Lung (tissue), 12 donors: Measurements from ENCODE around the gene CIAO3. TPM values are rescaled to one million over a fixed set of nuclear protein-coding genes. Genes with fewer than 3 reads are reported as not detected.

ENCODE experiments used
- ATAC-seq: fragments of 200-7000 bp; cut with Tn5 transposase; one replicate; pipeline ENCODE4 v1.9.1; 2020; ENCODE audit warnings: moderate number of reproducible peaks; ENCODE audit not compliant: insufficient read depth, low FRiP score
- DNase-seq, 3 donors: peaks; one replicate each; pipeline ENCODE4 v3.0.0-alpha.2; 2013 to 2017
- H3K27ac ChIP-seq, 2 donors: one replicate each; pipeline ENCODE4 v1.5.1; 2013; ENCODE audit warnings: mild to moderate bottlenecking in 2 of 2, moderate library complexity in 2 of 2, control low read depth in 1 of 2, inconsistent platforms in 1 of 2, low read depth in 1 of 2, low read length in 1 of 2
- H3K27me3 ChIP-seq, 3 donors: one replicate each; pipeline ENCODE4 v1.5.1; 2013; ENCODE audit warnings: low read length in 2 of 3; ENCODE audit not compliant: control insufficient read depth in 3 of 3, insufficient read depth in 3 of 3
- H3K36me3 ChIP-seq, 4 donors: one replicate each; pipeline ENCODE4 v1.5.1; 2013; ENCODE audit warnings: low read length in 4 of 4, mild to moderate bottlenecking in 1 of 4, moderate library complexity in 1 of 4; ENCODE audit not compliant: control insufficient read depth in 4 of 4, insufficient read depth in 4 of 4
- H3K4me1 ChIP-seq, 5 donors: one replicate each; pipeline ENCODE4 v1.5.1; 2013; ENCODE audit warnings: low read length in 5 of 5, mild to moderate bottlenecking in 2 of 5, moderate library complexity in 1 of 5; ENCODE audit not compliant: control insufficient read depth in 5 of 5, insufficient read depth in 5 of 5
- H3K4me3 ChIP-seq: one replicate; pipeline ENCODE4 v1.5.1; 2013; ENCODE audit warnings: mild to moderate bottlenecking, control low read depth, moderate library complexity
- H3K9ac ChIP-seq, 2 donors: one replicate each; pipeline ENCODE4 v1.5.1; 2013; ENCODE audit warnings: low read length in 2 of 2, control low read depth in 1 of 2; ENCODE audit not compliant: insufficient read depth in 1 of 2
- H3K9me3 ChIP-seq, 4 donors: one replicate each; pipeline ENCODE4 v1.5.1; 2013; ENCODE audit warnings: low read length in 3 of 4, mild to moderate bottlenecking in 1 of 4, moderate library complexity in 1 of 4; ENCODE audit not compliant: control insufficient read depth in 4 of 4, insufficient read depth in 3 of 4
- WGBS, 2 donors: extraction: QIAGEN DNeasy Blood & Tissue Kit; methylation state at CpG; one replicate each; pipeline ENCODE4 v1.1.7; 2013; 5-methylcytosine and 5-hydroxymethylcytosine counted together
- polyA plus RNA-seq, 2 donors: library from polyadenylated mRNA; stranded (reverse); fragments of 200-250 nt; gene quantifications; one replicate each; pipeline ENCODE4 v1.2.1, GENCODE V29; 2013
- total RNA-seq, 2 donors: library from RNA; depleted of rRNA in 1 of 2; stranded (reverse); fragments of >200 nt in 1 of 2; gene quantifications; one replicate each; pipeline ENCODE4 v1.2.1, GENCODE V29; 2014 to 2021
- TF ChIP-seq, protein P1 (sequence below): IDR thresholded peaks from 2 replicates; pipeline ENCODE4 v1.5.1; 2012; ENCODE audit warnings: mild to moderate bottlenecking; ENCODE audit errors: control extremely low read depth, extremely low read depth
- donor health status: control.
- donor health status: control.
- donor health status: Bipolar disorder and iron deficiency.
- donor health status: healthy.
- donor health status: DM: yes; HTN: yes; CAD: no.

The CIAO3 gene
- total and polyA plus RNA-seq, 4 donors: 21.0 to 40.6 (median 30.7) TPM

DNA sequence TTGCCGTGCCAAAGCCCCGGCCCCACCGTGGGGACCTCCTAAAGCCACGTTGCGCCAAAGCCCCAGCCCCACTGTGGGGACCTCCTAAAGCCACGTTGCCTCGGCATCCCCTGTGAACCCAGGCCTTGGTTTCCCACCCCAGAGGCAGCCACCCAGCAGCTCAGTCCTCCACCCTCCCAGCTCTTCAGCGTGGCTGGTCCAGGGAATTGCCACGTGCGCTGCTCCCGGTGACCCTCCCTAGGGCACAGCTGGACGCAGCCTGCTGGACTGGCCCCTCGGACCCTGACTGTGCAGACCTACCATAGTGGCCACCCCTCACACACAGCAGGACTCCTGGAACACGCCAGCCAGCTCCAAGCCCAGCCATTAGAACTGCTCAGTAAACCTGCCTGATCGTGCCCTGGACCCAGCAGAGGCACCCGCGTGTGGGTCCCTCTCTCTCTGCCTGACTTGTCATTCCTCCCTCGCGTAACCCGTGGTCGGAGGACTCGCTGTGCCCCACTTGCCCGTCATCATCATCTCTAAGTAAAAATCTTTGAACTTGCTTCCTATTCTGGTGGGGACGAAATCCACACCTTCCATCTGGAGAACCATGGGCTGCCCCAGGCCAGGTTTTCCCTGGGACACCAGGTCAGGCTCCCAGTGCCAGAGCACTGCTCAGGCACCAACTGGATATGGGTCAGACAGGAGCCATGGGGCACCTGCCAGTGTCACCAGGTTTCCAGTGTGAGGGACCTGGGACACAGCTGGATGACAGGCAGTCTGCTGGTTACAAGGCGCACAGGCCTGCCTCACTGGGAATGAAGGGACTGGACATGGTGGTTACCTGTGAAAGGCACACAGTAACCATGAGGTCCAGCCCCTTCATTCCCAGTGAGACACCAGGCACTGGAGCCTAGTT is 5.6 kb downstream of the CIAO3 start:
- ATAC-seq: no peak
- H3K9me3 ChIP-seq: no peaks in the 10 kb centered on the region
- no peak overlapping the region for H3K27ac ChIP-seq
- H3K36me3 ChIP-seq: peaks cover 5 to 58% (median 14%) of the 10 kb centered on the region in 4 donors
- H3K4me3 ChIP-seq: no peak overlapping the region
- TF ChIP-seq, protein P1, sequence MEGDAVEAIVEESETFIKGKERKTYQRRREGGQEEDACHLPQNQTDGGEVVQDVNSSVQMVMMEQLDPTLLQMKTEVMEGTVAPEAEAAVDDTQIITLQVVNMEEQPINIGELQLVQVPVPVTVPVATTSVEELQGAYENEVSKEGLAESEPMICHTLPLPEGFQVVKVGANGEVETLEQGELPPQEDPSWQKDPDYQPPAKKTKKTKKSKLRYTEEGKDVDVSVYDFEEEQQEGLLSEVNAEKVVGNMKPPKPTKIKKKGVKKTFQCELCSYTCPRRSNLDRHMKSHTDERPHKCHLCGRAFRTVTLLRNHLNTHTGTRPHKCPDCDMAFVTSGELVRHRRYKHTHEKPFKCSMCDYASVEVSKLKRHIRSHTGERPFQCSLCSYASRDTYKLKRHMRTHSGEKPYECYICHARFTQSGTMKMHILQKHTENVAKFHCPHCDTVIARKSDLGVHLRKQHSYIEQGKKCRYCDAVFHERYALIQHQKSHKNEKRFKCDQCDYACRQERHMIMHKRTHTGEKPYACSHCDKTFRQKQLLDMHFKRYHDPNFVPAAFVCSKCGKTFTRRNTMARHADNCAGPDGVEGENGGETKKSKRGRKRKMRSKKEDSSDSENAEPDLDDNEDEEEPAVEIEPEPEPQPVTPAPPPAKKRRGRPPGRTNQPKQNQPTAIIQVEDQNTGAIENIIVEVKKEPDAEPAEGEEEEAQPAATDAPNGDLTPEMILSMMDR: no peak
- H3K9ac ChIP-seq: no peak overlapping the region
- peaks cover 0 to 8% (median 5%) of the 10 kb centered on the region in 5 donors for H3K4me1 ChIP-seq
- H3K27me3 ChIP-seq: no peaks in the 10 kb centered on the region
- no peak for DNase-seq
- 95% methylated on average over 25 of the region's 25 CpGs for WGBS, 2 donors

DNA sequence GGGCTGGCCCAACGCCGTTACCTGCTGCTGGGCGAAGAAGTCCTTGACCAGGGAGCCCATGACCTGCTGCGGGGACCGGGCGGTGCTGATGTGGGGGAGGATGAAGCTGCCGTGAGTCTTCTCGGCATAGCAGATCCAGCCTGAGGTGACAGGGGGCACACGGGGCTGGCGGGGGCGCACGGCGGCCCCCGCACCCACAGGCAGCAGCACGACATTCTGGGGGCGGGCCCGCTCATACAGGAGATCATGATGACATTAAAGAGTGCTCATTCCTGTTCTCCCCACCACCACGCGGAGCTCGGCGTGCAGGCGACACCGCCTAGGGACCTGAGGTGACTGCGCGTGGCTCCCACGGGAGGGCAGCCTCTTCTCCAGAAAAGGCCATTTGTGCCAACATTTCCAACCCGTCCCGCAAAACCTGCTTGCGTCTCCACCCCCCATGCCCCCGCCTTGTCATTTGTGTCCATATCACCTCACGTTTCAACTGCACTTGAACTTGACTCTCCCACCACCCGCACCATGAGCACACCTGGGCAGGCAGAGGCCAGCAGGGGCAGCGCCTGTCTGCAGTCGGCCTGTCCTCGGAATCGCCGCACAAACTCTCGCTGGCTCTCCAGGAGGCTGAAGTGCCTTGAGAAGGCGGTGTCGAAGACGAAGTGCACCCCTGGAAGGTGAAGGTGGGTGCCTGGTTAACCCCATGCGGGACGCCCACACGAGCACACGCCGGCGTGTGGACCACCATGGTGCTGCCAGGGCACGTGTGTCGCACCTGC is 6.4 kb downstream of the CIAO3 start:
- Histone ChIP-seq H3K4me3 (no peak overlapping the region), H3K27me3 (no peaks in the 10 kb centered on the region), H3K27ac (no peak overlapping the region), H3K9me3 (no peaks in the 10 kb centered on the region), H3K9ac (no peak overlapping the region), H3K36me3 (peaks cover 5 to 58% (median 14%) of the 10 kb centered on the region in 4 donors), H3K4me1 (no peaks in the 10 kb centered on the region)
- DNase-seq: no peak
- 93 to 95% methylated on average over 49 of the region's 49 CpGs for WGBS, 2 donors
- no peak for ATAC-seq
- TF ChIP-seq, protein P1: no peak

DNA sequence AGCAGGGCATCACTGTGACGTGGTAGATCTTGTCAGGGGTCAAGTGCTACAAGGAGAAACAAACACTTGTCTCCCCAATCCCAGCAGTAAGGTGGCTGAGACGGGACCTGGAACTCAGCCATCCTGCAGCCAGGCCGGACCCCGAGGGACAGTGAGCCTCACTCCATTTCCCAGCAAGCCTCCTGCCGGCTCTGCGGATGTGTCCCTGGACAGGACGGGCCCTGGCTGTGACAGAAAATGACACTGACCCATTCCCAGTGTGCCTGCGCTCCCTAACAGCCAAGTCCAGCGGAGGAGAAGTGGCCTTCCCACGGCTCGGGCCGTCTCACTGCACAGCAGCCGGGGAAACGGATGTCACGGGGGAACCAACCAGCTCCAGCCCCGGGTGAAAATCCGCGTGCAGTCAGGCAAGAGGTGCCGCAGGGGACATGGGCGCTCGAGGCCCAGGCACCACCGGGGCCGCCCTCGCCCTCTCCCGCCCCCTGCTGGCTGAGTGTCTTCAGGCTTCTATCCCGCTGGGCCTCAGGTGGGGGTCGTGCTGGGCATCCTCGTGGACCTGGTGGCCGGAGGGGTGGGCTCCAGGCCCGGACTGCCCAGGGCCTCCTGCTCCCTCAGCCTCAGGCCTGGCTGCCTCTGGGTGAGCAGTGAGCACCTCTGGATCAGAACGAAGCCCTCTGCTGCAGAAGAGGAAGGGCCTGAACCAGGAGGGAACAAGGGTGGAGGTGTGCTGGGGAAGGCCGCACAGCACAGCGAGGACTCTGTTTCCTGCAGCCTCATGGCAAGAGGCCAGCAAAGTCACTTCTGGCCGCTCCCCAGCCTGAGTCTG is 7.2 kb downstream of the CIAO3 start:
- no peak overlapping the region for H3K9ac ChIP-seq
- H3K9me3 ChIP-seq: no peaks in the 10 kb centered on the region
- no peak overlapping the region for H3K4me3 ChIP-seq
- H3K27ac ChIP-seq: no peak overlapping the region
- whole genome bisulfite sequencing, 2 donors: 85 to 90% methylated on average over 30 to 34 of the region's 34 CpGs
- peaks cover 0 to 3% (median under 1%) of the 10 kb centered on the region in 5 donors for H3K4me1 ChIP-seq
- ATAC-seq: no peak
- TF ChIP-seq, protein P1: no peak
- peaks cover 5 to 58% (median 13%) of the 10 kb centered on the region in 4 donors for H3K36me3 ChIP-seq
- DNase-seq: no peak
- no peaks in the 10 kb centered on the region for H3K27me3 ChIP-seq
